SIG-M5 treated with dmso at 0.1 percent for 504 hours (cell line): ENCODE results near the gene KPNB1.

ENCODE experiments used
- DNase-seq: peaks from one replicate; lab custom pipeline; 2025; ENCODE audit not compliant: unreplicated experiment; lab: John Stamatoyannopoulos, UW

Gene KPNB1

GRCh38 chr17:47728214-47728877 is 78.6 kb downstream of the KPNB1 start:
- DNase-seq = no peak

GRCh38 chr17:47729476-47729875 is 79.8 kb downstream of the KPNB1 start:
- DNase-seq = no peak

- DNase-seq = no peak
Observed at GRCh38 chr17:47730681-47731080, 81.0 kb downstream of the KPNB1 start.

- DNase-seq = no peak
Observed at GRCh38 chr17:47731396-47731795, 81.7 kb downstream of the KPNB1 start.

- no peak for DNase-seq
Observed at GRCh38 chr17:47732399-47733046, 82.8 kb downstream of the KPNB1 start.

GRCh38 chr17:47733047-47733673 is 83.4 kb downstream of the KPNB1 start, which contains the start of gene TBX21:
TBX21 (plus strand) TSS chr17:47733236; CDS start chr17:47733455, 219 bp downstream.
- DNase-seq = peak; percentile 92

GRCh38 chr17:47733674-47734410 is 84.1 kb downstream of the KPNB1 start:
- DNase-seq = no peak

- DNase-seq = no peak
Observed at GRCh38 chr17:47735139-47735464, 85.4 kb downstream of the KPNB1 start.
